GM12878 (cell line): Measurements from ENCODE around the gene CSTB.

Experiments used
- CREB1 ChIP-seq: IDR thresholded peaks from 2 replicates; pipeline ENCODE4 v1.6.1; 2012; ENCODE audit warnings: low read depth, mild to moderate bottlenecking, inconsistent platforms
- EGR1 ChIP-seq, 2 experiments: IDR thresholded peaks; 1 replicate in 1 of 2; 2 replicates in 1 of 2; pipeline ENCODE4 v1.6.1; 2011 to 2012; ENCODE audit warnings: low read depth in 2 of 2, low read length in 2 of 2, borderline replicate concordance in 1 of 2, mild to moderate bottlenecking in 1 of 2, moderate library complexity in 1 of 2
- FOXM1 ChIP-seq: IDR thresholded peaks from 2 replicates; pipeline ENCODE4 v1.6.1; 2012; ENCODE audit warnings: low read depth, mild to moderate bottlenecking, inconsistent platforms, low read length, moderate library complexity
- PBX3 ChIP-seq: IDR thresholded peaks from 2 replicates; pipeline ENCODE4 v1.6.1; 2011; ENCODE audit warnings: mild to moderate bottlenecking, low read depth, low read length, moderate library complexity; ENCODE audit not compliant: insufficient replicate concordance
- POLR2AphosphoS5 ChIP-seq: IDR thresholded peaks from 2 replicates; pipeline ENCODE4 v1.6.1; 2011; ENCODE audit warnings: mild to moderate bottlenecking, low read length, inconsistent platforms

DNA sequence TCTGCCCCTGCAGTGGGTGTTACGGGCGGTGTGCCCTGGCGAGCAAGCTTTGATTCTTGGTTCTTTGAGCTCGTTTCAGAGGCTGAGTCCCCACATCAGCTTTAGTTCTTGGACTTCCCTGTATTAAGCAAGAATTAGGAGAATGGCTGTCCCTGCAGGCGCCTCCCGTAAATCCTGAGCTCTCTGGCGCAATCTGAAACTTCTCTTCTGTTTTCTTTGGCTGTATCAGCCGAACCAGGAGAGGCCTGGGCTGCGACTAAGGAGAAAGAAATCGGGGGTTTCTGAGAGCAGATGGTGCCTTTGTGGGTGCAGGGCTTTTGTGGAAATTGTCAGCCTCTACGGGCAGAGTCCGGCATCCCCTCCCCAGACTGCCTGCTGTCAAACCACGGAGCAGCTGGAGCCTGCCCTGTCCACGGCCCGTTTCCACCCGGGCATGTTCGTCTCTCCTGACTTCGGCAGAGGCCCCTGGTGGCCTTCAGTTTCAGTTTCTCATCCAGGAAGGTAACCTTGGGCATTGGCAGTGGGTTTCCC lies 17.9 kb downstream of the CSTB start:
- TF ChIP-seq CREB1 (no peak), POLR2AphosphoS5 (no peak), FOXM1 (no peak), PBX3 (no peak), EGR1 (IDR thresholded peaks at IDR 0.05; ENCODE audit: borderline replicate concordance in 1 of 2, low read depth in 2 of 2, low read length in 2 of 2) (no peak)
